Osteoblast (primary cell): ENCODE results near the gene PJA1. TPM values are rescaled to one million over a fixed set of nuclear protein-coding genes. Genes with fewer than 3 reads are reported as not detected.

Experiments used
- DNase-seq: peaks from one replicate; pipeline ENCODE4 v3.0.0; 2011; ENCODE audit warnings: low spot score, mixed read lengths; ENCODE audit not compliant: insufficient read length; ENCODE audit errors: missing footprints
- H2AFZ ChIP-seq: 2 replicates; pipeline ENCODE4 v1.6.0; 2011; ENCODE audit warnings: mild to moderate bottlenecking, low read length
- H3K27ac ChIP-seq: 2 replicates; pipeline ENCODE4 v1.5.1; 2011; ENCODE audit warnings: mild to moderate bottlenecking, low read depth, low read length, moderate library complexity
- H3K27me3 ChIP-seq: 2 replicates; pipeline ENCODE4 v1.6.0; 2012; ENCODE audit warnings: mild to moderate bottlenecking, control low read depth, inconsistent platforms, low read length, moderate library complexity; ENCODE audit not compliant: insufficient read depth
- H3K36me3 ChIP-seq: 2 replicates; pipeline ENCODE4 v1.5.1; 2011; ENCODE audit warnings: mild to moderate bottlenecking, low read length, control low read depth, moderate library complexity; ENCODE audit not compliant: insufficient read depth
- H3K4me1 ChIP-seq: 2 replicates; pipeline ENCODE4 v1.5.1; 2011; ENCODE audit warnings: mild to moderate bottlenecking, low read length, control low read depth, moderate library complexity; ENCODE audit not compliant: insufficient read depth
- H3K4me2 ChIP-seq: 2 replicates; pipeline ENCODE4 v1.6.0; 2011; ENCODE audit warnings: mild to moderate bottlenecking, low read length; ENCODE audit not compliant: insufficient read depth
- H3K4me3 ChIP-seq: fragments of 200-600 bp; sonication (generic); 3 replicates; pipeline ENCODE4 v1.5.1; 2012; ENCODE audit warnings: mild to moderate bottlenecking, low read length, inconsistent platforms; ENCODE audit not compliant: insufficient read depth
- H3K79me2 ChIP-seq: 2 replicates; pipeline ENCODE4 v1.6.0; 2012; ENCODE audit warnings: mild to moderate bottlenecking, low read length, control low read depth, inconsistent platforms; ENCODE audit not compliant: insufficient read depth
- H3K9me3 ChIP-seq: 2 replicates; pipeline ENCODE4 v1.5.1; 2011; ENCODE audit warnings: low read depth, low read length, control low read depth
- H4K20me1 ChIP-seq: 2 replicates; pipeline ENCODE4 v1.6.0; 2012; ENCODE audit warnings: mild to moderate bottlenecking, low read length, control low read depth; ENCODE audit not compliant: insufficient read depth
- CTCF ChIP-seq: IDR thresholded peaks from 2 replicates; pipeline ENCODE4 v1.5.1; 2011; ENCODE audit warnings: mild to moderate bottlenecking, low read depth, low read length, moderate library complexity; ENCODE audit errors: extremely low read depth
- total RNA-seq: library from RNA; depleted of rRNA; stranded (reverse); fragments of >200 nt; gene quantifications from 2 replicates; pipeline ENCODE4 v1.2.3, GENCODE V29; 2012

PJA1 gene
- total RNA-seq, 1 donor = 21.0 TPM

- H3K79me2 ChIP-seq = no peaks in the 10 kb centered on the region
- peaks cover 23% of the 10 kb centered on the region for H3K27me3 ChIP-seq
- no peaks in the 10 kb centered on the region for H3K4me1 ChIP-seq
- no peak overlapping the region for H2AFZ ChIP-seq
- no peaks in the 10 kb centered on the region for H3K9me3 ChIP-seq
- TF ChIP-seq CTCF = no peak
- peak; percentile 56 for DNase-seq
- H4K20me1 ChIP-seq = no peaks in the 10 kb centered on the region
- no peak overlapping the region for H3K4me3 ChIP-seq
- no peak overlapping the region for H3K4me2 ChIP-seq
- H3K27ac ChIP-seq = no peak overlapping the region
- no peaks in the 10 kb centered on the region for H3K36me3 ChIP-seq
Measured at GRCh38 chrX:69117876-69118526, 47.3 kb downstream of the PJA1 start.

GRCh38 chrX:69116077-69116476, 49.2 kb downstream of the PJA1 start:
- H4K20me1 ChIP-seq = no peaks in the 10 kb centered on the region
- H3K27ac ChIP-seq = no peak overlapping the region
- no peak overlapping the region for H3K4me2 ChIP-seq
- H3K4me1 ChIP-seq = no peaks in the 10 kb centered on the region
- DNase-seq = peak; percentile 68
- no peak overlapping the region for H3K4me3 ChIP-seq
- H3K9me3 ChIP-seq = no peaks in the 10 kb centered on the region
- no peak overlapping the region for H2AFZ ChIP-seq
- H3K36me3 ChIP-seq = no peaks in the 10 kb centered on the region
- TF ChIP-seq CTCF = no peak
- peaks cover 17% of the 10 kb centered on the region for H3K27me3 ChIP-seq
- H3K79me2 ChIP-seq = no peaks in the 10 kb centered on the region

GRCh38 chrX:69113723-69114122, 51.5 kb downstream of the PJA1 start:
- H4K20me1 ChIP-seq = no peaks in the 10 kb centered on the region
- H3K4me2 ChIP-seq = no peak overlapping the region
- peaks cover 2% of the 10 kb centered on the region for H3K4me1 ChIP-seq
- no peak for TF ChIP-seq CTCF
- H3K9me3 ChIP-seq = no peaks in the 10 kb centered on the region
- no peaks in the 10 kb centered on the region for H3K36me3 ChIP-seq
- DNase-seq = peak; percentile 27
- no peak overlapping the region for H3K4me3 ChIP-seq
- no peaks in the 10 kb centered on the region for H3K79me2 ChIP-seq
- peaks cover 18% of the 10 kb centered on the region for H3K27me3 ChIP-seq
- H2AFZ ChIP-seq = no peak overlapping the region
- H3K27ac ChIP-seq = no peak overlapping the region
